HepG2 (cell line): ENCODE data around the gene ATP13A3. TPM values are rescaled to one million over a fixed set of nuclear protein-coding genes. Genes with fewer than 3 reads are reported as not detected.

Source experiments
- ATAC-seq: fragments of 200-7000 bp; cut with Tn5 transposase; 3 replicates; pipeline ENCODE4 v1.9.1; 2020; ENCODE audit warnings: mild to moderate bottlenecking, moderate library complexity
- BruUV-seq: library from RNA; stranded (reverse); fragments of 400-500 nt; replicated peaks from 2 replicates; lab custom pipeline; 2021; lab: Mats Ljungman, UMichigan
- CTCF ChIA-PET: fragments of 300-600 bp; formaldehyde crosslinking; extraction: SDS; loops from one replicate; lab custom pipeline; 2021; ENCODE audit warnings: low total read pairs, inconsistent platforms, low intra/inter-chr PET ratio; lab: Yijun Ruan, JAX
- POLR2A ChIA-PET: fragments of 350-600 bp; sonication (Branson Sonifier 250); formaldehyde crosslinking; loops from one replicate; lab custom pipeline; 2020; ENCODE audit warnings: antibody characterized with exemption, inconsistent platforms; lab: Yijun Ruan, JAX
- DNase-seq: peaks from one replicate; pipeline ENCODE4 v3.0.0-alpha.2; 2015; ENCODE audit warnings: low spot score
- FAIRE-seq: peaks from 3 replicates; lab custom pipeline; 2011; peaks lifted over from hg19 to GRCh38; lab: Jason Lieb, UNC
- H2AFZ ChIP-seq: one replicate; pipeline ENCODE4 v1.6.1; 2011; ENCODE audit warnings: low read length, inconsistent platforms
- H3K27ac ChIP-seq: fragments of 300-600 bp; 3 replicates; pipeline ENCODE4 v1.8.0; 2011; ENCODE audit warnings: mixed run types, mild to moderate bottlenecking, mixed read lengths, low read length, inconsistent platforms; ENCODE audit not compliant: insufficient read depth; ENCODE audit errors: extremely low read length
- H3K27me3 ChIP-seq, 2 experiments: fragments of 200-600 bp in 1 of 2; 2 replicates in 1 of 2; 3 replicates in 1 of 2; pipeline versions ENCODE4 v1.6.0 to v1.8.0; 2011; ENCODE audit warnings: low read length in 2 of 2, mild to moderate bottlenecking in 2 of 2, moderate library complexity in 2 of 2, inconsistent platforms in 1 of 2; ENCODE audit not compliant: insufficient read depth in 2 of 2, control insufficient read depth in 1 of 2
- H3K36me3 ChIP-seq, 2 experiments: fragments of 200-600 bp in 1 of 2; replicated peaks in 1 of 2; 2 replicates in 1 of 2; 3 replicates in 1 of 2; pipeline versions ENCODE4 v1.5.1 to v1.8.0; 2011; ENCODE audit warnings: low read length in 2 of 2, inconsistent platforms in 1 of 2; ENCODE audit not compliant: insufficient read depth in 2 of 2, control insufficient read depth in 1 of 2
- H3K4me1 ChIP-seq: 2 replicates; pipeline ENCODE4 v1.5.1; 2012; ENCODE audit warnings: low read length, inconsistent platforms; ENCODE audit not compliant: insufficient read depth
- H3K4me2 ChIP-seq: 2 replicates; pipeline ENCODE4 v1.6.0; 2011; ENCODE audit warnings: low read depth, low read length, inconsistent platforms
- H3K4me3 ChIP-seq, 3 experiments: fragments of 200-600 bp in 1 of 3; sonication (generic), shearing (Covaris generic) in 1 of 3; replicated peaks in 1 of 3; 2 replicates each; pipeline ENCODE4 v1.5.1; 2011 to 2016; ENCODE audit warnings: low read length in 3 of 3, inconsistent platforms in 2 of 3, low read depth in 2 of 3, mild to moderate bottlenecking in 2 of 3, control low read depth in 1 of 3, mixed read lengths in 1 of 3; ENCODE audit not compliant: insufficient read depth in 1 of 3
- H3K79me2 ChIP-seq: one replicate; pipeline ENCODE4 v1.6.1; 2011; ENCODE audit warnings: low read length, inconsistent platforms; ENCODE audit not compliant: insufficient read depth
- H3K9ac ChIP-seq: 2 replicates; pipeline ENCODE4 v1.6.0; 2011; ENCODE audit warnings: mild to moderate bottlenecking, low read depth, low read length, inconsistent platforms; ENCODE audit not compliant: insufficient read depth
- H3K9me3 ChIP-seq: 2 replicates; pipeline ENCODE4 v1.5.1; 2012; ENCODE audit warnings: mild to moderate bottlenecking, low read length
- H4K20me1 ChIP-seq: 2 replicates; pipeline ENCODE4 v1.6.0; 2011; ENCODE audit warnings: inconsistent platforms, mild to moderate bottlenecking, low read length, moderate library complexity; ENCODE audit not compliant: insufficient read depth
- PAXIP1 ChIP-seq: sonication (generic); formaldehyde crosslinking; conservative IDR thresholded peaks from 2 replicates; pipeline ENCODE4 v1.4.0; 2020; ENCODE audit warnings: mild to moderate bottlenecking, missing genetic modification reagents, moderate library complexity
- RORA ChIP-seq: sonication (generic); formaldehyde crosslinking; IDR thresholded peaks from 2 replicates; pipeline ENCODE4 v1.5.0; 2020; ENCODE audit warnings: mild to moderate bottlenecking, missing genetic modification reagents, moderate library complexity
- WGBS: methylation state at CpG from one replicate; pipeline ENCODE4 v1.1.6; 2017; ENCODE audit warnings: low lambda C conversion rate; 5-methylcytosine and 5-hydroxymethylcytosine counted together
- in situ Hi-C: cut with HindIII; loops from 2 replicates; pipeline ENCODE4 v1.10.0; 2017; ENCODE audit warnings: low pct_unique_long_range_greater_than_20kb; ENCODE audit not compliant: extremely low pct_ligation_motif_present
- intact Hi-C: fragments of 100-400 bp; cut with micrococcal nuclease; formaldehyde crosslinking; loops from one replicate; pipeline ENCODE4 v1.10.0; 2022; ENCODE audit not compliant: unreplicated experiment
- polyA plus RNA-seq, 8 experiments: library from polyadenylated mRNA; depleted of rRNA in 3 of 8; stranded (reverse) in 7 of 8; unstranded in 1 of 8; fragments of >200 nt; fragmentation: Illumina TruSeq in 4 of 8; extraction: Trizol in 4 of 8; gene quantifications; 2 replicates each; pipeline versions ENCODE4 v1.2.1 to v1.2.3, GENCODE V29; 2011 to 2016; ENCODE audit warnings: low read depth in 4 of 8, missing spikeins in 1 of 8, mixed read lengths in 1 of 8; ENCODE audit not compliant: insufficient read depth in 1 of 8
- total RNA-seq, 5 experiments: library from RNA; depleted of rRNA; stranded (reverse); fragments of >200 nt; fragmentation: Illumina TruSeq; extraction: Trizol; gene quantifications; 2 replicates each; pipeline ENCODE4 v1.2.3, GENCODE V29; 2016; ENCODE audit warnings: low read depth in 1 of 5

Gene ATP13A3
- total and polyA plus RNA-seq, 2 of the 13 experiments (the other 11 are each of a cell fraction or from before 2014, with no cell fraction given) = 44.9 to 80.8 TPM

GRCh38 chr3:194377708-194378107, 109.1 kb downstream of the ATP13A3 start:
- ChIA-PET CTCF (no interaction called here), POLR2A (no interaction called here)
- Histone ChIP-seq H3K9ac (no peak overlapping the region), H3K27ac (no peak overlapping the region), H3K4me2 (no peak overlapping the region), H3K4me1 (no peaks in the 10 kb centered on the region), H3K4me3 (no peak overlapping the region), H3K79me2 (no peaks in the 10 kb centered on the region), H2AFZ (no peak overlapping the region), H3K9me3 (no peaks in the 10 kb centered on the region), H3K27me3 (peaks cover 6 to 67% of the 10 kb centered on the region in 2 experiments), H4K20me1 (no peaks in the 10 kb centered on the region), H3K36me3 (no peaks in the 10 kb centered on the region)
- ATAC-seq (no peak), FAIRE-seq (no peak), DNase-seq (no peak)
- in situ Hi-C loops (no loop called here), intact Hi-C loops (no loop called here)
- no TSS peak for BruUV-seq
- WGBS = 42% methylated on average over 1 of the region's 1 CpG
- TF ChIP-seq RORA (CRISPR knock-in tag) = no peak

- intact Hi-C loops (no loop called here), in situ Hi-C loops (no loop called here)
- no peaks in the 10 kb centered on the region for H3K79me2 ChIP-seq
- CTCF ChIA-PET = no interaction called here
- FAIRE-seq = no peak
- H3K9me3 ChIP-seq = no peaks in the 10 kb centered on the region
- no peak overlapping the region for H3K9ac ChIP-seq
- TF ChIP-seq PAXIP1 = no peak
- H3K4me3 ChIP-seq = no peak overlapping the region
- WGBS = 59% methylated on average over 10 of the region's 10 CpGs
- BruUV-seq = no TSS peak
- no peaks in the 10 kb centered on the region for H3K4me1 ChIP-seq
- no peaks in the 10 kb centered on the region for H3K36me3 ChIP-seq
- H4K20me1 ChIP-seq = no peaks in the 10 kb centered on the region
- no peak for DNase-seq
- no peak overlapping the region for H2AFZ ChIP-seq
- POLR2A ChIA-PET = no interaction called here
- no peak for ATAC-seq
- no peak overlapping the region for H3K4me2 ChIP-seq
- no peak overlapping the region for H3K27ac ChIP-seq
- peaks cover 4 to 58% of the 10 kb centered on the region in 2 experiments for H3K27me3 ChIP-seq
These were observed 110.6 kb downstream of the ATP13A3 start for GRCh38 chr3:194376241-194376560.
